Activated T-cell treated with anti-CD3 and anti-CD28 coated beads for 4 hours (primary cell): ENCODE data around the gene TRIM65.
"Not testable (repeated sequence)": the region's sequence is repeated elsewhere in the genome, so short reads cannot be mapped to it uniquely, and the experiment has no call there.

Experiments used
- DNase-seq: peaks from one replicate; pipeline ENCODE4 v3.0.0-alpha.2; 2020

TRIM65 gene

DNA sequence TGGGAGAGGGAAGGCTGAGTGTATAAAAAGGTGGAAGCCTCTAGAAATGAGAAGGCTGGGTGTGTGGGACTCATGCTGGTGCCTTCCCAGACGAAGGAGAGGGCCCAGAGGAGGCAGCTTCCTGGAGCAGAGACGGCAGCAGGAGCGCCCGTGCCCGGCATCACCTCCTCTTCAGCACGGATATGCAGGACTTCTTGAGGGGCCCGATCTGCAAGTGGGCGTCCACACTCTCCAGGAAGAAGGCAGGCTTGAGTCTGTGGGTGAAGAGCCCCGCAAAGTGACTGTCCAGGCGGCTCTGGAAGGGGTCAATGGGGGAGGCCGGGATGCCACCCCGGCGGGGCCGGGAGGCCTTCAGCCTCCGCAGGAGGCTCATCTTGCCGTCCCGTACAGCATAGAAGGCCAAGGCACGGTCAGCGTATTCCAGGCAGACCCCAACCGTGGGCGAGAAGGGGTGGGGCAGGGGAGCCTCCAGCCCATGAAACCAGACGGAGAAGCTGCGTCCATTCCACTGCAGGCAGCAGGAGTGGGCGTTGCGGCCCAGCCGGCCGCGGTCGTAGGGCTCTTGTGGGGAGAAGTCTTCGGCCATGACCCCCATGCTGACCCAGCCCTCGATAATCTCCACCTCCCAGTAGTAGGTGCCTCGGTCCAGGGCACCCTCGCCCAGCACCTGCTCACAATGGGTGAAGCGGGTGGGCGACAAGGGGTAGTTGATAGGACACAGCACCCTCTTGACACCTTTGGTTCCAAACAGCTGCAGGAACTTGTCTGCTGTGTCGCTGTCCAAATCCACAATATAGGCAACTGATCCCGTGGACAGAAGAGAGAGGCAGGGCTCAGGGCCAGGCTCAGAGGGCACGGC, 22.2 kb downstream of the TRIM65 start:
- no peak for DNase-seq

- no peak for DNase-seq
These were observed 23.0 kb downstream of the TRIM65 start for GRCh38 chr17:75873587-75874322.

GRCh38 chr17:75872434-75873351, 24.1 kb downstream of the TRIM65 start:
- DNase-seq: no peak

DNA sequence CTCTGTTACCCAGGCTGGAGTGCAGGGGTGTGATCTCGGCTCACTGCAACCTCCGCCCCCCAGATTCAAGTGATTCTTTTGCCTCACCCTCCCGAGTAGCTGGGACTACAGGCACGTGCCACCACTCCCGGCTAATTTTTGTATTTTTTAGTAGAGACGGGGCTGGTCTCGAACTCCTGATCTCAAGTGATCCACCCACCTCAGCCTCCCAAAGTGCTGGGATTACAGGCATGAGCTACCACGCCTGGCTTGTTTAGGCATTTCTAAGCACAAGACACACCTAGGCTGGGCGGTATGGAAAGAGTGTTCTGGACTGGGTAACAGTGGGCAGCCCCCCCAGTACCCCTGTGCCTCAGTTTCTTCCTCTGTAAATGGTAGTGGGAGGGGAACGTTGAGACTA, 26.5 kb downstream of the TRIM65 start:
- not testable (repeated sequence) for DNase-seq

GRCh38 chr17:75869282-75870141, 27.2 kb downstream of the TRIM65 start:
- no peak for DNase-seq

DNA sequence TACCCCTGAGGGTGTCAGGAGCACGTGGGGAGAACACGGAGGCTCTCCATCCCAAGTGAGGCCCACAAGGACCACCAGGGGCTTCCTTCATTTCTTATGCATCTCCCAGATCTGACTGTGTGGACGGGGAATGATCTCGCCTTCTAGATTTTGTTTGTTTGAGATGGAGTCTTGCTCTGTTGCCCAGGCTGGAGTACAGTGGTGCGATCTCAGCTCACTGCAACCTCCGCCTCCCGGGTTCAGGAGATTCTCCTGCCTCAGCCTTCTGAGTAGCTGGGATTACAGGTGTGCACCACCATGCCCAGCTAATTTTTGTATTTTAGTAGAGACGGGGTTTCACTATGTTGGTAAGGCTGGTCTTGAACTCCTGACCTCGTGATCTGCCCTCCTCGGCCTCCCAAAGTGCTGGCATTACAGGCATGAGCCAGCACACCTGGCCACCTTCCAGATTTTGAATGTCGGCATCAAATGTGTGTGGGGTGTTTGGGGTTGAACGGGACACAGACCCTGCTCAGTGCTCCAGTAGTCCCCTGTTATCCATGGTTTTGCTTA, 27.9 kb downstream of the TRIM65 start:
- not testable (repeated sequence) for DNase-seq

GRCh38 chr17:75865404-75866188, 31.2 kb downstream of the TRIM65 start:
- DNase-seq: not testable (repeated sequence)

GRCh38 chr17:75864887-75865286, 31.9 kb downstream of the TRIM65 start:
- DNase-seq: not testable (repeated sequence)

GRCh38 chr17:75864448-75864871, 32.3 kb downstream of the TRIM65 start:
- DNase-seq: no peak

GRCh38 chr17:75861927-75862317, 34.8 kb downstream of the TRIM65 start:
- DNase-seq: no peak

DNA sequence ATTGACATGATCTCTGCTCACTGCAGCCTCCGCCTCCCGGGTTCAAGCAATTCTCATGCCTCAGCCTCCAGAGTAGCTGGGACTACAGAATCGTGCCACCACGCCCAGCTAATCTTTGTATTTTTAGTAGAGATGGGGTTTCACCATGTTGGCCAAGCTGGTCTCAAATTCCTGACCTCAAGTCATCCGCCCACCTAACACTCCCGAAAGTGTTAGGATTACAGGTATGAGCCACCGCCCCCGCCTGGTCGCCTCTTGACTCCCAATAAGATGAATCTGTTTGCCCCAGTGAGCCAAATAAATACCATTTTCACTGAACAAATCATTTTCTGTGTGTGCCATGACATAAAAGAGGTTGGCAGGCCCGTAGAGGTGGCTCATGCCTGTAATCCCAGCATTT, 37.4 kb downstream of the TRIM65 start:
- DNase-seq: not testable (repeated sequence)

- DNase-seq: no peak
These were observed 40.5 kb downstream of the TRIM65 start for GRCh38 chr17:75856062-75856756.

GRCh38 chr17:75855310-75856061, 41.3 kb downstream of the TRIM65 start, which contains the start of gene WBP2:
Gene WBP2 (minus strand): TSS chr17:75855335. CDS start chr17:75855297, 38 bp downstream.
- DNase-seq: peak; percentile 94

DNA sequence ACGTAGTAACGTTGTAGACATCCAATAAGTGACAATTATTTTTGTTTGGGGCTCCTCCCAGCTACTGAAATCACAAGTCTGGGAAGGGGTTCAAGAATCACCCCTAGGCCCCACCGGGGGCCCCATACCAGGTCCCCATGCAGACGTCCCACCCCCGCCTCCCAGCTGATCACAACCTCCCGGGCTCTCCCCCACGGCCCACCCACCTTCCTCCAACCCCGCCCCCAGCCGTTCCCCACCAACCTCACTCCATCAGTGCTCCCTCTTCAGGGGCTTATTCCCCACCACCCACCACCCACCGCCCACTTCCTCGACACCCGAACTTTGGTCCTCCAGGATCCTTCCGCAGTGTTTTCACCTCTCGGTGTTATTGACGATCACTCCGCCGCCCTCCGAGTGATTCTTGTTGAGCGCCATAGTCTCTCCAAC, 41.9 kb downstream of the TRIM65 start:
- no peak for DNase-seq

DNA sequence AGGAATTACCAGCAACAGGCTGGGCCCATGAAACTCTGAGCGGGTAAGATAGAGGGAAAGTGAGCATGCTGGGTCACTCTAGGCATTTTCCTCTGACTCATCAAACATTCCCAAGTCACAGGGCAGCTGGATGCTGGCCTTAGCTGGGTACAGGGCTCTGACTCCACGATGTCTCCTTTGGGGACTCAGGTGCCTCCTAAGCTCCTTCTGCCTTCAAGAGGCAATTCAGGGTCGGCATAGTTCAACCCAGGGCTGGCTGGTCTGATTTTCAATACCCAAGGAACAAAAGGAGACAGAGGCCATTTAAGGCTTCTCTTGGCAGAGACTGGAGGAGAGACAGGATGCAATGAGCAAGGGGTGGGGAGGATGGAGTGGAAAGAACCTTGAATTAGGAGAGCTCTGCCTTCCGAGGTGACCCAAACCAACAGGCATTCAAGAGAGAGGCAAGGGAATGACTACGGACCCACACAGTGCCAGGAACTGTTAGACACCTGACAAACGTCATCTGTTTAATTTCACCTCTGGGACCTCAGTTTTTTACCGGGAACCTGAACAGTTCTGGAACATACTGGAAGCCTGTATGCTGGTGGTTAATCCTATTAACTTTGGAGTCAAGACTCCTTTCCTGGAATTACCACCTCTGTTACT, 42.5 kb downstream of the TRIM65 start:
- DNase-seq: no peak

- no peak for DNase-seq
These were observed 43.3 kb downstream of the TRIM65 start for GRCh38 chr17:75853433-75853832.

GRCh38 chr17:75851693-75851991, 45.1 kb downstream of the TRIM65 start:
- not testable (repeated sequence) for DNase-seq

DNA sequence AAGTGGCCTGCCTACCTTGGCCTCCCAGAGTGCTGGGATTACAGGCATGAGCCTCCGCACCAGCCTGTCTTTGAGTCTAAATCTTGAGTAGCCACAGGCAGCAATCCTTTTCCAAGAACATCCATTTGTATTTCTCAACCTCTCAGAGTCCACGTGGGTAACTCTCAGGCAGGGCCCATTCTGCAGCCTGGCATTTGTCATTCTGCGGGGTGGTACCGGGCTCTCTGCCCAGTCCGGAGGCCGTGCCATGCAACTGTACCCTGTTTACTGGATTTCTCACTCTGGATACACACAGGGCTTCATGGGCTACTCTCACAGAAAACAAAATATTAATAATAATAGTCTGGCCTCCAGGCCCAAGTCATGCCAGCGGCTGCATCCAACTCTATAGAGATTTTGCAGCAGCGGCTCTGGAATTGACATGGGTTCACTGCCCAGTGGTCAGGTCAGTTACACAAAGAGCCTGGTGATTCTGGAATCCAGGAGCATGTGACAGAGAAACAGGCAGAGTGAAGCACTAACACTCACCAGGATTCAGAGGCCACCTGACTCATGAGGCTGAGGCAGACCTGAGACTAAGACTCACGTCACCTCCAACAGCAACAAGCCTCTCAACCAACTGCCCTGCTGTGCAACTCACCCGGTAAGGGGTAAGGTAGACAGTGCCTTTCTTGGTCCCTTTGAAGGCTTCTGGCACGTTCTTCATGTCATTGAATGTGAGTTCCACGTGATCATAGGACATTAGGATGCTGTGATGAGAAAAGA, 45.6 kb downstream of the TRIM65 start:
- no peak for DNase-seq
